MCF 10A (cell line): ENCODE results near the gene FRMD3. TPM values are rescaled to one million over a fixed set of nuclear protein-coding genes. Genes with fewer than 3 reads are reported as not detected.

Experiments
- BruUV-seq: library from RNA; stranded (reverse); fragments of 400-500 nt; replicated peaks from 2 replicates; lab custom pipeline; 2021; lab: Mats Ljungman, UMichigan
- CTCF ChIA-PET: fragments of 300-600 bp; sonication (Branson Sonifier 250); formaldehyde crosslinking; extraction: SDS; loops from one replicate; lab custom pipeline; 2021; ENCODE audit warnings: antibody characterized with exemption, inconsistent platforms; lab: Yijun Ruan, JAX
- POLR2A ChIA-PET: fragments of 300-600, 350-650 bp; sonication (Branson Sonifier 250); formaldehyde crosslinking; extraction: SDS; loops from one replicate; lab custom pipeline; 2020; ENCODE audit warnings: antibody characterized with exemption, inconsistent platforms; lab: Yijun Ruan, JAX
- DNase-seq: peaks from one replicate; pipeline ENCODE4 v3.0.0-alpha.2; 2018; ENCODE audit not compliant: unreplicated experiment
- H3K27ac Mint-ChIP-seq: one replicate; pipeline ENCODE4 v1.8.0; 2022; ENCODE audit warnings: mild to moderate bottlenecking, low read depth, mixed read lengths; ENCODE audit not compliant: unreplicated experiment
- H3K27me3 Mint-ChIP-seq: one replicate; pipeline ENCODE4 v1.8.0; 2022; ENCODE audit warnings: mixed read lengths; ENCODE audit not compliant: insufficient read depth, unreplicated experiment
- H3K36me3 Mint-ChIP-seq: one replicate; pipeline ENCODE4 v1.8.0; 2022; ENCODE audit warnings: mild to moderate bottlenecking, moderate library complexity, mixed read lengths; ENCODE audit not compliant: insufficient read depth, unreplicated experiment
- H3K4me1 Mint-ChIP-seq: one replicate; pipeline ENCODE4 v1.8.0; 2022; ENCODE audit warnings: mixed read lengths; ENCODE audit not compliant: insufficient read depth, unreplicated experiment
- H3K4me3 Mint-ChIP-seq: one replicate; pipeline ENCODE4 v1.8.0; 2022; ENCODE audit warnings: mild to moderate bottlenecking, moderate library complexity, mixed read lengths; ENCODE audit not compliant: unreplicated experiment
- H3K9me3 Mint-ChIP-seq: one replicate; pipeline ENCODE4 v1.8.0; 2022; ENCODE audit warnings: mixed read lengths; ENCODE audit not compliant: unreplicated experiment
- intact Hi-C: fragments of 100-400 bp; cut with micrococcal nuclease; formaldehyde crosslinking; loops from 2 replicates; pipeline ENCODE4 v1.14.1; 2022
- total RNA-seq: library from RNA; stranded (reverse); gene quantifications from 2 replicates; pipeline ENCODE4 v1.2.3, GENCODE V29; 2022
- TF ChIP-seq, protein P1 (sequence below): fragments of 200-600 bp; IDR thresholded peaks from one replicate; pipeline ENCODE4 v1.8.0; 2022; ENCODE audit warnings: antibody characterized with exemption, mild to moderate bottlenecking; ENCODE audit not compliant: unreplicated experiment

FRMD3 gene
- total RNA-seq, 1 experiment from 2014 or later: 0.28 TPM

DNA sequence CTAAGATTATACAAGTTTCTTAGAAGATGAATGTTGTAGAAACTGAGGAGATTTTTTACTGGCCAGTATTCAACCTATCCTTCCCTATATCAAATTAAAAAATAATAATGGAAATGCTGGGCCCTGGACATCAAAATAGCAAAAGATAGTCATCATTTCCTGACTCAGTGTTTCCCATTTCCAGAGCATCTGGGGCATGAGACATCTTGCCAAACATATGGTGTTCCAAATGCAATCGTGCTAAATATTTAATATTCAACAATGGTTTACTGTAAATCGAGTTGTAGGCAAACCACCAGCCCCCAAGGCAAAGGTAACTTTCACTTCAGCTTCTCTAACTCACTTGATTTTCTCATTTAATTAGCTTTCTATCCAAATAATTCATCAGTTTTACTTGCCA is 152.9 kb downstream of the FRMD3 start:
- Mint-ChIP-seq H3K27ac (no peak overlapping the region), H3K9me3 (no peaks in the 10 kb centered on the region), H3K4me1 (no peaks in the 10 kb centered on the region), H3K4me3 (no peak overlapping the region), H3K36me3 (no peaks in the 10 kb centered on the region), H3K27me3 (no peaks in the 10 kb centered on the region)
- ChIA-PET POLR2A (no interaction called here), CTCF (interaction anchor here (0.6 to 0.8 kb wide), 3 partner anchors 16 to 247 kb away, joined by 3 read pairs; no protein-coding TSS in a partner anchor)
- DNase-seq: no peak
- TF ChIP-seq, protein P1, sequence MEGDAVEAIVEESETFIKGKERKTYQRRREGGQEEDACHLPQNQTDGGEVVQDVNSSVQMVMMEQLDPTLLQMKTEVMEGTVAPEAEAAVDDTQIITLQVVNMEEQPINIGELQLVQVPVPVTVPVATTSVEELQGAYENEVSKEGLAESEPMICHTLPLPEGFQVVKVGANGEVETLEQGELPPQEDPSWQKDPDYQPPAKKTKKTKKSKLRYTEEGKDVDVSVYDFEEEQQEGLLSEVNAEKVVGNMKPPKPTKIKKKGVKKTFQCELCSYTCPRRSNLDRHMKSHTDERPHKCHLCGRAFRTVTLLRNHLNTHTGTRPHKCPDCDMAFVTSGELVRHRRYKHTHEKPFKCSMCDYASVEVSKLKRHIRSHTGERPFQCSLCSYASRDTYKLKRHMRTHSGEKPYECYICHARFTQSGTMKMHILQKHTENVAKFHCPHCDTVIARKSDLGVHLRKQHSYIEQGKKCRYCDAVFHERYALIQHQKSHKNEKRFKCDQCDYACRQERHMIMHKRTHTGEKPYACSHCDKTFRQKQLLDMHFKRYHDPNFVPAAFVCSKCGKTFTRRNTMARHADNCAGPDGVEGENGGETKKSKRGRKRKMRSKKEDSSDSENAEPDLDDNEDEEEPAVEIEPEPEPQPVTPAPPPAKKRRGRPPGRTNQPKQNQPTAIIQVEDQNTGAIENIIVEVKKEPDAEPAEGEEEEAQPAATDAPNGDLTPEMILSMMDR: no peak
- no TSS peak for BruUV-seq
- intact Hi-C loops: no loop called here

DNA sequence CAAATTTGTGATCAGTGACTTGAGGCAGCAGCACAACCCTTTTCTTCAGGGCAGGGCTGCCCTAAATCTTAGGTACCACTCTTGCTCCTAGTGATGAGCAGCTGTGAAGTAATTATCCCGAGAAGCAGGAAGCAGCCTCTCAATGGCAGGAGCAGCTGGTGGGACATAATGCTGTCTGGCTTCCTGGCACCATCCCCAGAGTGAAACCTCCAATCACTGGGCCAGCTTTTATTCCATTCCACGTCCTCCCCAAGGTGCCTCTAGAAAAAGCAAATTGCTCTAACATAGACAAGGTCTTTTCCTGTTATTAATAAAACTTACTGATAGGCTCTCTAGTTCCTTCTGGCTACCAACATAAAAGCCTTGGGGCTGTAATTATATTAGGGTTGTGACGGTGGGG is 154.0 kb downstream of the FRMD3 start:
- CTCF ChIA-PET: interaction anchor here (0.8 kb wide), 2 partner anchors 14 to 25 kb away, joined by 3 read pairs; no protein-coding TSS in a partner anchor
- POLR2A ChIA-PET: no interaction called here
- Mint-ChIP-seq H3K27me3 (no peaks in the 10 kb centered on the region), H3K27ac (no peak overlapping the region), H3K4me1 (no peaks in the 10 kb centered on the region), H3K9me3 (no peaks in the 10 kb centered on the region), H3K36me3 (no peaks in the 10 kb centered on the region), H3K4me3 (no peak overlapping the region)
- BruUV-seq: no TSS peak
- DNase-seq: no peak
- intact Hi-C loops: no loop called here
- TF ChIP-seq, protein P1: no peak

DNA sequence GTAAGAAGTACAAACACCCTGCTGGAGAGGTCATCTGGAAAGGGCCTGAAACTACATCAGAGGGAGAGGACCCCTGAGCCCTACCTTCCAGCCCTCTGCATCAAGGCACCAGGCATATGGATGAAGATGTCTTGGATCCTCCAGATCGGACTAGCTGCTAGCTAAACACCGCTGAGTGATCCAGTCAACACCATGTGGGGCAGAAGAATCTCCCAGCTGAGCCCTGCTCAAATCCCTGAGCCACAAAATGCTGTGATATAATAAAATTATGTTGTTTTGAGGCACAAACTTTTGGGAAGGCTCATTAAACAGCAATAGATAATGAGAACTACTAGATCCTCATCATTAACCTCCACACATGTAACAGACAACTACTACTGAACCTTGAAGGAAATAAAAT is 155.2 kb downstream of the FRMD3 start:
- POLR2A ChIA-PET: no interaction called here
- H3K36me3 Mint-ChIP-seq: no peaks in the 10 kb centered on the region
- DNase-seq: no peak
- TF ChIP-seq, protein P1: no peak
- no peaks in the 10 kb centered on the region for H3K27me3 Mint-ChIP-seq
- CTCF ChIA-PET: interaction anchor here (0.6 kb wide), 1 partner anchor 9 kb away, joined by 3 read pairs; no protein-coding TSS in a partner anchor
- no peak overlapping the region for H3K4me3 Mint-ChIP-seq
- intact Hi-C loops: no loop called here
- no peak overlapping the region for H3K27ac Mint-ChIP-seq
- no TSS peak for BruUV-seq
- no peaks in the 10 kb centered on the region for H3K4me1 Mint-ChIP-seq
- no peaks in the 10 kb centered on the region for H3K9me3 Mint-ChIP-seq

DNA sequence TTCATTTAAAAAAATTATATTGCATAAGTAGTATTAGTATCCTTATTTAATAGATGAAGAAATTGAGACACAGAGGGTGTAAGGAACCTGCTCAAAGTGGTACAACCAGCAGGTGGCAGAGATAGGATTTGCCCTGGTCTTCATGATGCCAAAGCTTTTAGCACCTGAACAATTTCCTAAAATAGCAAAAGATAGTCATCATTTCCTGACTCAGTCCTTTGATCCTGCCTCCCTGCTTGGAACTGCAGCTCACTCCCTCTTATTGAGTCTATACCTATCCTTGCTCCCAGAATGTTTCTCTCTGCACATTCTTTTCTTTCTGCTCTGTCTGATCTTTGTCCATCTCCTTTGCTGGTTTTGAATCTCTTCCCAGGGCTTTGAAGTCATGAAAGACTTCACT is 155.8 kb downstream of the FRMD3 start:
- intact Hi-C loops: no loop called here
- Mint-ChIP-seq H3K27me3 (no peaks in the 10 kb centered on the region), H3K4me3 (no peak overlapping the region), H3K27ac (no peak overlapping the region), H3K36me3 (no peaks in the 10 kb centered on the region), H3K9me3 (no peaks in the 10 kb centered on the region), H3K4me1 (no peaks in the 10 kb centered on the region)
- TF ChIP-seq, protein P1: no peak
- no TSS peak for BruUV-seq
- POLR2A ChIA-PET: interaction anchor here (0.7 to 1.1 kb wide), 2 partner anchors 13 to 166 kb away, joined by 3 read pairs; no protein-coding TSS in a partner anchor
- CTCF ChIA-PET: interaction anchor here (0.7 kb wide), 1 partner anchor 201 kb away, joined by 6 read pairs; no protein-coding TSS in a partner anchor
- no peak for DNase-seq
